H1 (cell line): ENCODE measurements around the gene ZMIZ1. TPM values are rescaled to one million over a fixed set of nuclear protein-coding genes. Genes with fewer than 3 reads are reported as not detected.

Source experiments
- CTCF ChIA-PET: fragments of 300-600 bp; sonication (Branson Sonifier 250); formaldehyde crosslinking; loops from one replicate; lab custom pipeline; 2021; ENCODE audit not compliant: partially characterized antibody; lab: Charles Lee
- POLR2A ChIA-PET: fragments of 300-600 bp; sonication (Branson Sonifier 250); formaldehyde crosslinking; loops from one replicate; lab custom pipeline; 2021; ENCODE audit warnings: inconsistent platforms; ENCODE audit not compliant: partially characterized antibody; lab: Charles Lee
- DNase-seq, 2 experiments: peaks; one replicate each; pipeline versions ENCODE4 v3.0.0 to v3.0.0-alpha.2; 2010 to 2022; ENCODE audit warnings: low spot score in 2 of 2, low read depth in 1 of 2, mixed read lengths in 1 of 2
- FAIRE-seq: peaks from 2 replicates; lab custom pipeline; 2011; peaks lifted over from hg19 to GRCh38; lab: Jason Lieb, UNC
- H2AFZ ChIP-seq: 2 replicates; pipeline ENCODE4 v1.8.1; 2012; ENCODE audit warnings: low read length, inconsistent platforms
- H2AK5ac ChIP-seq: 2 replicates; pipeline ENCODE4 v1.6.1; 2013; ENCODE audit warnings: low read depth, low read length
- H2BK120ac ChIP-seq: replicated peaks from 2 replicates; pipeline ENCODE3; 2013; ENCODE audit warnings: low read depth, low read length, inconsistent platforms
- H2BK12ac ChIP-seq: 2 replicates; pipeline ENCODE4 v1.6.1; 2013; ENCODE audit warnings: low read depth, low read length
- H2BK15ac ChIP-seq: 2 replicates; pipeline ENCODE4 v1.6.1; 2013; ENCODE audit warnings: low read length
- H2BK20ac ChIP-seq: 2 replicates; pipeline ENCODE4 v1.6.1; 2013; ENCODE audit warnings: low read length
- H2BK5ac ChIP-seq: 2 replicates; pipeline ENCODE4 v1.6.1; 2013; ENCODE audit warnings: low read depth, low read length
- H3K14ac ChIP-seq: 2 replicates; pipeline ENCODE4 v1.6.1; 2013; ENCODE audit warnings: inconsistent platforms; ENCODE audit not compliant: insufficient read length
- H3K18ac ChIP-seq: 2 replicates; pipeline ENCODE4 v1.6.1; 2013; ENCODE audit warnings: low read length; ENCODE audit errors: extremely low read depth
- H3K23ac ChIP-seq: 2 replicates; pipeline ENCODE4 v1.6.1; 2013; ENCODE audit warnings: inconsistent platforms; ENCODE audit not compliant: insufficient read length
- H3K23me2 ChIP-seq: 2 replicates; pipeline ENCODE4 v1.6.1; 2013; ENCODE audit warnings: low read depth, low read length
- H3K27ac ChIP-seq: 2 replicates; pipeline ENCODE4 v1.6.1; 2011; ENCODE audit warnings: low read depth, low read length, inconsistent platforms
- H3K27me3 ChIP-seq, 4 experiments: replicated peaks in 1 of 4; 1 replicate in 1 of 4; 2 replicates in 3 of 4; pipeline versions ENCODE4 v1.6.1 to v1.8.1; 2011 to 2013; ENCODE audit warnings: low read length in 3 of 4, mild to moderate bottlenecking in 3 of 4, inconsistent platforms in 2 of 4, mixed read lengths in 2 of 4, moderate library complexity in 1 of 4; ENCODE audit not compliant: control insufficient read depth in 3 of 4, insufficient read depth in 3 of 4; ENCODE audit errors: extremely low read depth in 1 of 4
- H3K36me3 ChIP-seq, 4 experiments: 2 replicates each; pipeline versions ENCODE4 v1.6.1 to v1.8.1; 2011 to 2013; ENCODE audit warnings: mild to moderate bottlenecking in 4 of 4, low read length in 3 of 4, moderate library complexity in 2 of 4, control low read depth in 1 of 4, inconsistent platforms in 1 of 4; ENCODE audit not compliant: insufficient read depth in 4 of 4, control insufficient read depth in 2 of 4
- H3K4ac ChIP-seq: replicated peaks from 2 replicates; pipeline ENCODE3; 2013; ENCODE audit warnings: low read length, low read depth, mixed read lengths, inconsistent platforms; ENCODE audit not compliant: insufficient read length
- H3K4me1 ChIP-seq, 4 experiments: replicated peaks in 1 of 4; 1 replicate in 1 of 4; 2 replicates in 3 of 4; pipeline versions ENCODE4 v1.6.1 to v1.8.1; 2011 to 2013; ENCODE audit warnings: low read length in 3 of 4, inconsistent platforms in 2 of 4, mixed read lengths in 1 of 4; ENCODE audit not compliant: insufficient read depth in 4 of 4, control insufficient read depth in 3 of 4
- H3K4me2 ChIP-seq, 2 experiments: 2 replicates each; pipeline versions ENCODE4 v1.6.1 to v1.8.1; 2011 to 2013; ENCODE audit warnings: low read depth in 2 of 2, low read length in 2 of 2, control low read depth in 1 of 2, inconsistent platforms in 1 of 2, mild to moderate bottlenecking in 1 of 2; ENCODE audit not compliant: insufficient read depth in 1 of 2
- H3K4me3 ChIP-seq, 4 experiments: fragments of 200-600, 300-600 bp in 1 of 4; sonication (generic), shearing (Covaris generic), sonication (Bioruptor Twin) in 1 of 4; 2 replicates each; pipeline versions ENCODE4 v1.5.1 to v1.8.1; 2011 to 2016; ENCODE audit warnings: low read length in 4 of 4, low read depth in 3 of 4, control low read depth in 2 of 4, inconsistent platforms in 2 of 4, mild to moderate bottlenecking in 2 of 4, mixed read lengths in 1 of 4, moderate library complexity in 1 of 4; ENCODE audit not compliant: insufficient read depth in 2 of 4; ENCODE audit errors: extremely low read depth in 1 of 4
- H3K56ac ChIP-seq: replicated peaks from 2 replicates; pipeline ENCODE3; 2013; ENCODE audit warnings: low read depth, mild to moderate bottlenecking, mixed read lengths, low read length, inconsistent platforms; ENCODE audit not compliant: insufficient read length
- H3K79me1 ChIP-seq: 2 replicates; pipeline ENCODE4 v1.6.1; 2013; ENCODE audit warnings: low read depth, low read length, control low read depth
- H3K79me2 ChIP-seq, 2 experiments: 2 replicates each; pipeline versions ENCODE4 v1.6.1 to v1.8.1; 2012 to 2013; ENCODE audit warnings: low read length in 2 of 2, mild to moderate bottlenecking in 2 of 2, inconsistent platforms in 1 of 2; ENCODE audit not compliant: insufficient read depth in 2 of 2, control insufficient read depth in 1 of 2
- H3K9ac ChIP-seq, 4 experiments: replicated peaks in 1 of 4; 1 replicate in 1 of 4; 2 replicates in 3 of 4; pipeline versions ENCODE4 v1.6.1 to v1.8.1; 2011 to 2013; ENCODE audit warnings: low read depth in 3 of 4, low read length in 3 of 4, control low read depth in 2 of 4, mild to moderate bottlenecking in 2 of 4, moderate library complexity in 2 of 4, inconsistent platforms in 1 of 4; ENCODE audit errors: extremely low read depth in 1 of 4
- H3K9me3 ChIP-seq, 2 experiments: 2 replicates each; pipeline versions ENCODE4 v1.6.1 to v1.8.1; 2012 to 2013; ENCODE audit warnings: mild to moderate bottlenecking in 2 of 2, moderate library complexity in 2 of 2, control low read depth in 1 of 2, inconsistent platforms in 1 of 2, low read depth in 1 of 2, low read length in 1 of 2, mixed read lengths in 1 of 2; ENCODE audit not compliant: insufficient read depth in 2 of 2
- H4K20me1 ChIP-seq, 2 experiments: replicated peaks in 1 of 2; 2 replicates each; pipeline versions ENCODE3 to v1.8.1; 2011 to 2013; ENCODE audit warnings: inconsistent platforms in 2 of 2, low read length in 2 of 2, mild to moderate bottlenecking in 1 of 2; ENCODE audit not compliant: insufficient read depth in 2 of 2, control insufficient read depth in 1 of 2
- H4K5ac ChIP-seq: 2 replicates; pipeline ENCODE4 v1.6.1; 2013; ENCODE audit warnings: low read length, low read depth, mixed read lengths, inconsistent platforms; ENCODE audit not compliant: insufficient read length
- H4K8ac ChIP-seq: 2 replicates; pipeline ENCODE4 v1.8.0; 2013; ENCODE audit warnings: mild to moderate bottlenecking, moderate library complexity, low read length, inconsistent platforms; ENCODE audit not compliant: insufficient read depth; ENCODE audit errors: extremely low read depth
- H4K91ac ChIP-seq: replicated peaks from 2 replicates; pipeline ENCODE3; 2013; ENCODE audit warnings: low read length, mixed read lengths, inconsistent platforms; ENCODE audit not compliant: insufficient read length
- CHD1 ChIP-seq: IDR thresholded peaks from 2 replicates; pipeline ENCODE4 v1.6.1; 2012; ENCODE audit warnings: low read depth, low read length, improper control_type of control experiment
- JUN ChIP-seq: IDR thresholded peaks from 2 replicates; pipeline ENCODE4 v1.6.1; 2011; ENCODE audit warnings: low read depth, mild to moderate bottlenecking, improper control_type of control experiment, low read length
- RXRA ChIP-seq: IDR thresholded peaks from 2 replicates; pipeline ENCODE4 v1.6.1; 2011; ENCODE audit warnings: low read depth, mild to moderate bottlenecking, low read length, moderate library complexity; ENCODE audit not compliant: insufficient read depth
- SIRT6 ChIP-seq: IDR thresholded peaks from one replicate; pipeline ENCODE4 v1.7.1; 2012; ENCODE audit warnings: low read length, inconsistent platforms
- TAF7 ChIP-seq: optimal IDR thresholded peaks from 2 replicates; pipeline ENCODE3; 2011; ENCODE audit warnings: low read depth, mild to moderate bottlenecking, inconsistent platforms, low read length, moderate library complexity, borderline replicate concordance
- WGBS, 2 experiments: shearing (Covaris generic) in 1 of 2; methylation state at CpG; one replicate each; pipeline versions ENCODE4 v1.1.6 to v1.1.7; 2013 to 2015; ENCODE audit warnings: low lambda C conversion rate in 2 of 2, mixed read lengths in 2 of 2, inconsistent platforms in 1 of 2, low coverage in 1 of 2, missing lambda C conversion rate in 1 of 2; ENCODE audit not compliant: insufficient replicate concordance in 2 of 2, insufficient coverage in 1 of 2, insufficient read length in 1 of 2; ENCODE audit errors: extremely low coverage in 1 of 2, missing lambda C conversion rate in 1 of 2; 5-methylcytosine and 5-hydroxymethylcytosine counted together
- polyA plus RNA-seq, 7 experiments: library from polyadenylated mRNA; depleted of rRNA in 3 of 7; stranded (reverse) in 5 of 7; unstranded in 2 of 7; fragments of >200 nt in 5 of 7; fragments of 200-250 nt in 2 of 7; gene quantifications; 1 replicate in 5 of 7; 2 replicates in 1 of 7; 4 replicates in 1 of 7; pipeline versions ENCODE4 v1.2.1 to v1.2.3, GENCODE V29; 2011 to 2013; ENCODE audit warnings: missing spikeins in 2 of 7, mixed read lengths in 2 of 7
- total RNA-seq: library from RNA; stranded (reverse); fragmentation: NEBNext Ultra II Directional; extraction: Animal tissue kit (Norgen Biotek cat#: 25700); gene quantifications from 2 replicates; pipeline ENCODE4 v1.2.1, GENCODE V29; 2021

The ZMIZ1 gene
- total and polyA plus RNA-seq, 2 of the 8 experiments (the other 6 are each of a cell fraction or from before 2014, with no cell fraction given): 8.1 to 28.0 TPM

DNA sequence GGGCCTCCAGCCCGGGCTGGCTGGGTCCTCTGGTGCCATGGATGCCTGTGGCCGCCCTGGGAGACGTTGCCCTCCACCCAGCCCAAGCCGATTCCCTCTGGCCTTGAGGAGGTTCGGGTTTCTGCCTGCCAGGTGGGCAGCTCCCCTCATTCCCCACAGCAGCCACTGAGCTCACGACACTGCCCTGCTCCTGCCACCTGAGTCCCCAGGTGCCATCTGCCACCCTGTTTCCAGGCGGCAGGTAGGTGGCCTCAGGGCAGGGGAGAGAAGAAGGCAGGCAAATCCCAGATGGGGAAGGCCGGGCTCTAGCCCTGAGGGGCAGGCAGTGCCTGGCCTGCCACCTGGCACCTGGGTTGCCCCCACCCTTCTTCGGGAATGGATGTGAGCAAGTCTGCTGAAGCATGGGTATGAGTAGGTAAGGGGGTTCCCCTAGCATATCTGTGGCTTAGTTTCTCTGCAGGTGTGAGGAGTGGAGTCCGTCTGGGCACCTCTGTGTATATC is 186.3 kb downstream of the ZMIZ1 start:
- no peak overlapping the region for H3K27ac ChIP-seq
- ChIA-PET CTCF (no interaction called here), POLR2A (interaction anchor here (2.3 kb wide), 1 partner anchor 12 kb away, joined by 5 read pairs; no protein-coding TSS in a partner anchor)
- no peak overlapping the region for H3K56ac ChIP-seq
- no peaks in the 10 kb centered on the region; a peak in 1 of 7 replicates for H3K27me3 ChIP-seq
- H3K79me1 ChIP-seq: peaks cover 4% of the 10 kb centered on the region; the same call in 1 of the 2 replicates
- no peak overlapping the region for H4K5ac ChIP-seq
- no peaks in the 10 kb centered on the region for H3K36me3 ChIP-seq
- no peak overlapping the region for H3K4ac ChIP-seq
- H2BK120ac ChIP-seq: no peak overlapping the region
- no peak overlapping the region for H2BK5ac ChIP-seq
- H3K4me2 ChIP-seq: no peak overlapping the region
- no peak overlapping the region for H4K8ac ChIP-seq
- H3K9me3 ChIP-seq: no peaks in the 10 kb centered on the region
- no peak overlapping the region for H4K91ac ChIP-seq
- FAIRE-seq (no peak), DNase-seq (no peak)
- H3K4me1 ChIP-seq: peaks cover 0 to under 1% (median 0%) of the 10 kb centered on the region in 4 experiments; a peak in 1 of 7 replicates
- H2AK5ac ChIP-seq: no peak overlapping the region
- no peak overlapping the region for H3K18ac ChIP-seq
- H3K23me2 ChIP-seq: no peaks in the 10 kb centered on the region
- 87% methylated on average over 10 of the region's 10 CpGs; no CpG with 5 or more reads in 1 of the 2 experiments for WGBS, 2 experiments
- H3K4me3 ChIP-seq: no peak overlapping the region
- no peak overlapping the region for H3K14ac ChIP-seq
- no peaks in the 10 kb centered on the region; a peak in 1 of 4 replicates for H3K79me2 ChIP-seq
- no peak overlapping the region for H3K23ac ChIP-seq
- H4K20me1 ChIP-seq: peaks cover 6 to 25% of the 10 kb centered on the region in 2 experiments
- H3K9ac ChIP-seq: no peak overlapping the region
- H2AFZ ChIP-seq: no peak overlapping the region
- no peak overlapping the region for H2BK12ac ChIP-seq
- H2BK15ac ChIP-seq: no peak overlapping the region
- H2BK20ac ChIP-seq: no peak overlapping the region
- TF ChIP-seq SIRT6 (no peak), TAF7 (no peak), CHD1 (no peak), RXRA (no peak), JUN (no peak)
